Lower leg skin (tissue), 3 donors: ENCODE results near the gene TMEM62.

Experiments used
- CTCF ChIP-seq, 3 donors: fragments of 450-650 bp; IDR thresholded peaks; one replicate each; pipeline ENCODE4 v1.5.1; 2016; ENCODE audit warnings: antibody characterized with exemption in 3 of 3, mild to moderate bottlenecking in 3 of 3, moderate library complexity in 2 of 3
- POLR2A ChIP-seq, 2 donors: fragments of 450-650 bp; IDR thresholded peaks; one replicate each; pipeline ENCODE4 v1.6.1; 2016 to 2017; ENCODE audit warnings: antibody characterized with exemption in 2 of 2, mild to moderate bottlenecking in 1 of 2, moderate library complexity in 1 of 2

GRCh38 chr15:43135351-43135750 lies 2.0 kb downstream of the TMEM62 start:
- TF ChIP-seq POLR2A (IDR thresholded peaks at IDR 0.05) (no peak), CTCF (IDR thresholded peaks at IDR 0.05) (no peak)
